Activated T-cell treated with anti-CD3 and anti-CD28 coated beads, Interleukin-2, amount 50 U/mL, for 72 hours (primary cell): ENCODE measurements around the gene C5. TPM values are rescaled to one million over a fixed set of nuclear protein-coding genes. Genes with fewer than 3 reads are reported as not detected.

Experiments used
- ATAC-seq, 2 donors: fragments of 150-1000 bp; cut with Tn5 transposase; replicated peaks in 1 of 2; 2 replicates each; pipeline ENCODE4 v1.10.0; 2021; ENCODE audit warnings: moderate library complexity in 2 of 2, mild to moderate bottlenecking in 1 of 2
- DNase-seq, 2 donors: peaks; one replicate each; pipeline ENCODE4 v3.0.0; 2021 to 2022; ENCODE audit warnings: mixed read lengths in 1 of 2
- H3K27ac Mint-ChIP-seq: one replicate; pipeline ENCODE4 v1.8.0; 2022; ENCODE audit warnings: mild to moderate bottlenecking, moderate library complexity, mixed read lengths
- H3K27me3 Mint-ChIP-seq: one replicate; pipeline ENCODE4 v1.8.0; 2022; ENCODE audit warnings: low read depth, mixed read lengths
- H3K36me3 Mint-ChIP-seq, 2 donors: one replicate each; pipeline ENCODE4 v1.8.0; 2022; ENCODE audit warnings: mixed read lengths in 2 of 2, mild to moderate bottlenecking in 1 of 2; ENCODE audit not compliant: insufficient read depth in 2 of 2
- H3K4me1 Mint-ChIP-seq: one replicate; pipeline ENCODE4 v1.8.0; 2022; ENCODE audit warnings: low read depth, mixed read lengths
- H3K4me3 Mint-ChIP-seq, 2 donors: one replicate each; pipeline ENCODE4 v1.8.0; 2022; ENCODE audit warnings: mild to moderate bottlenecking in 2 of 2, mixed read lengths in 2 of 2, moderate library complexity in 2 of 2
- H3K9me3 Mint-ChIP-seq, 2 donors: one replicate each; pipeline ENCODE4 v1.8.0; 2022; ENCODE audit warnings: mixed read lengths in 2 of 2
- total RNA-seq, 2 donors: library from RNA; stranded (reverse); gene quantifications; one replicate each; pipeline ENCODE4 v1.2.3, GENCODE V29; 2022

The C5 gene
- total RNA-seq, 2 donors from 2014 or later, result 1.9 to 3.5 TPM

- DNase-seq (no peak), ATAC-seq (no peak)
- Mint-ChIP-seq H3K27me3 (no peaks in the 10 kb centered on the region), H3K36me3 (no peaks in the 10 kb centered on the region), H3K9me3 (no peaks in the 10 kb centered on the region), H3K27ac (no peak overlapping the region), H3K4me3 (no peak overlapping the region), H3K4me1 (no peaks in the 10 kb centered on the region)
These were observed 107.7 kb downstream of the C5 start for GRCh38 chr9:120942186-120943001.

DNA sequence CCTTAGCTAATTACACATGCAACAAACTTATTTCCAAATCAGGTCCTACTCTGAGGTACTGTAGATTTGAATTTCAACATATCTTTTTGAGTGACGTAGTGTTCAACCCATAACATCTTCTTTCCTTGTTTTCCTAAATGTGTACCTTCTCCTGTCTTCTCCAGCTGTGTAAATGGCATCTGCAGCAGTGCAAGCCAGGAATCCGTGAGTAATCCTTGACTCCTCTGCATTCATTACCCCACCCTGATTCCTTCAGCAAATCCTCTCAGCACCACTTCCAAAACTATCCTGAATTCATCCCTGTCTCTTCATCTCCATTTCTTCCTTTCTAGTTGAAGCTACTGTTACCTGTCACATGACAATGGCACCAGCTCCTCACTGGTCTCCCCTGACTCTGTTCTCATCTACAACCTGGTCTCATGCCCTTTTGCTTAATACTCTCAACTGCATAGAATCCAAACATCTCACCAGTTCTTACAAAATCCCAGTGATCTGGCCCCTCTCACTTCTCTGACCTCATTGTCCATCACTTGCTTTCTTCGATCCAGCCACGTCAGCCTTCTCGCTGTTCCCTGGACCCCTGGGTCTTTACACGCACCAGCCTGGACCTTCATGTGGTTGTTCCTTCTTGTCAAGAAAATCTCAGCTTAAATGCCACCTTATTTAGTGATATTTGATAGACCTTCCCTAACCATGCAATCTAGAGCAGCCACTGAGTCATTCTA lies 108.9 kb downstream of the C5 start:
- ATAC-seq, result no peak
- no peak overlapping the region for H3K27ac Mint-ChIP-seq

DNA sequence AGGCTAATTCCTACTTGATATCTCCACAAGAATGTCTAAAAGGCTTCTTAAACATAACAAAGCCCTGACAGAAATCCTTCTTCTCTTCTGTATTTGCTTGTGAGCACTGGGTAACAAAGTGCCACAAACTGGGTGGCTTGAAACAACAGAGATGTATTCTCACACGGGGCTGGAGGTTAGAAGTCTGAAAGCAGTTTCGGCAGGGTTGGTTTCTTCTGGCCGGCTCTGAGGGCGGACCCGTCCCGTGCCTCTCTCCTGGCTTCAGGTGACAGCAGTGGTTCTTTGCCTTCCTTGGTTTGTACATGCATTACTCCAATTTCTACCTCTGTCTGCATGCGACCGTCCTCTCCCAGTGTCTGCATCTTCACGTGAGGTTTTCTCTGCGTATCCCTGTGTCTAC lies 109.5 kb downstream of the C5 start:
- Mint-ChIP-seq H3K27ac (no peak overlapping the region), H3K4me1 (peaks cover 18% of the 10 kb centered on the region), H3K4me3 (no peak overlapping the region), H3K9me3 (no peaks in the 10 kb centered on the region), H3K27me3 (no peaks in the 10 kb centered on the region), H3K36me3 (no peaks in the 10 kb centered on the region)
- no peak for DNase-seq
- ATAC-seq, result no peak

More for the DNA sequence above, 108.9 kb downstream of the C5 start:
- DNase-seq, result no peak
- Mint-ChIP-seq H3K36me3 (no peaks in the 10 kb centered on the region), H3K4me1 (peaks cover 12% of the 10 kb centered on the region), H3K9me3 (no peaks in the 10 kb centered on the region), H3K4me3 (no peak overlapping the region), H3K27me3 (no peaks in the 10 kb centered on the region)

DNA sequence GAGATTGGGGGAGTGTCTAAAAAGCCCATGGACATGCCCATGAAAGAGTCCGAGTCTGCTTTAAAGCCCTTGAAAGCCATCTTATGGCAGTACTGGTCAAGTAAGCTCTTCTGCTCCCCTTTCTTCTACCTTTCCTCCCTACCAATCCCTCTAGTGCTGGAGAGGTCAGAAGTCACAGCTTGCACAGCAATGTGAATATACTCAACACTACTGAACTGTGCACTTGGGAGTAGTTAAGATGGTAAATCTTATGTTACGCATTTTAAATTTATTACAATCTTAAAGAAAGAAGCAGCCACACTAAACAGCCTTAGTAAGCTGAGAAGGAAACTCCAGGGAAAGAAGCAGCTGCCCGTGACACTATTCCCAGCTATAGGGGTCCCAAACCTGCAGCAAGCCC lies 111.2 kb downstream of the C5 start:
- H3K4me3 Mint-ChIP-seq, result no peak overlapping the region
- H3K27ac Mint-ChIP-seq, result no peak overlapping the region
- H3K36me3 Mint-ChIP-seq, result no peaks in the 10 kb centered on the region
- H3K9me3 Mint-ChIP-seq, result no peaks in the 10 kb centered on the region
- no peaks in the 10 kb centered on the region for H3K27me3 Mint-ChIP-seq
- ATAC-seq (no peak), DNase-seq (no peak)
- peaks cover 35% of the 10 kb centered on the region for H3K4me1 Mint-ChIP-seq

- Mint-ChIP-seq H3K9me3 (no peaks in the 10 kb centered on the region), H3K27me3 (no peaks in the 10 kb centered on the region), H3K4me1 (peaks cover 48% of the 10 kb centered on the region), H3K4me3 (no peak overlapping the region), H3K36me3 (no peaks in the 10 kb centered on the region), H3K27ac (peak overlapping the region; percentile 35)
- no peak for ATAC-seq
- no peak for DNase-seq
These were observed 112.5 kb downstream of the C5 start for GRCh38 chr9:120937596-120937995.

GRCh38 chr9:120937127-120937526 lies 112.9 kb downstream of the C5 start:
- peaks cover 53% of the 10 kb centered on the region for H3K4me1 Mint-ChIP-seq
- H3K27me3 Mint-ChIP-seq, result no peaks in the 10 kb centered on the region
- no peaks in the 10 kb centered on the region for H3K36me3 Mint-ChIP-seq
- DNase-seq (no peak), ATAC-seq (no peak)
- H3K27ac Mint-ChIP-seq, result peak overlapping the region; percentile 93
- peak overlapping the region in 1 of 2 donors; percentile 84 for H3K4me3 Mint-ChIP-seq
- H3K9me3 Mint-ChIP-seq, result no peaks in the 10 kb centered on the region

GRCh38 chr9:120936764-120937122 lies 113.3 kb downstream of the C5 start:
- no peak for DNase-seq
- ATAC-seq, result no peak
- no peaks in the 10 kb centered on the region for H3K36me3 Mint-ChIP-seq
- H3K27ac Mint-ChIP-seq, result peak overlapping the region; percentile 93
- no peaks in the 10 kb centered on the region for H3K9me3 Mint-ChIP-seq
- peaks cover 56% of the 10 kb centered on the region for H3K4me1 Mint-ChIP-seq
- H3K4me3 Mint-ChIP-seq, result peak overlapping the region; percentile 67 to 84
- H3K27me3 Mint-ChIP-seq, result no peaks in the 10 kb centered on the region

DNA sequence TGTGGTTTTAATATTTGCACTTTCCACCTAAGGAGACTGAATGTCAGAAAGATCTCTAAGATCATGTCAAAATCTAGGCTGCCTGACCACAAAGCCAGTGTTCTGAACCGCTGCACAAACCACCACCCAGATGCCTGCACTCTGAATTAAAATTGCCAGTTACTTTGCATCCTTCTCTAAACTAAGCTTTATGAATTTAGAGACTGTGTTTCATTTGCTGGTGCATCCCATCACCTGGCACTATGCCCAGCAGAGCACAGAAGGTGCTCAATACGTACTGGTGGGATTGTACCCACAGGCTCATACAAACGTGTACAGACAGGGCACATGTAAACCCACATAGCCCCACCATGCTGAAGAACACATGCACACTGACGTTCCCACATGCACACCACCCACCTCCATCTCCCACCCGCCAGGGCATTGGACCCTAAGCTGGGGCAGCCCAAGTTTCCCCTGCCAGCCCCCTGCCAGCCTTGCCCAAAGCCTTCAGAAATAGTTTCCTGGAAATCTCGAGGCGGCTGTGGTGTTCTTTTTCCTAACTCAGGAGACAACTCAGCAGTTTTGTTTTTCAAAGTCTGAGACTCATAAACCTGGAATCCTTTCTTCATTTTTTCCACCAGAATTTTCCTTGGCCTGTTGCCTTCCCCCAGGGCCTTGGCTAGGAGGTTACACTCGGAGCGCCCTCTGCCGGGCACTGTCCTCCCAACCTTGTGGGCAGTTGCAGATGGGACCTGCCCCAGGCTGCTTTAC lies 113.9 kb downstream of the C5 start:
- H3K36me3 Mint-ChIP-seq, result no peaks in the 10 kb centered on the region
- ATAC-seq (peak; percentile 69 to 75), DNase-seq (peak; percentile 91)
- H3K27ac Mint-ChIP-seq, result peak overlapping the region; percentile 93
- H3K4me1 Mint-ChIP-seq, result peaks cover 62% of the 10 kb centered on the region
- peak overlapping the region; percentile 67 to 84 for H3K4me3 Mint-ChIP-seq
- no peaks in the 10 kb centered on the region for H3K27me3 Mint-ChIP-seq
- no peaks in the 10 kb centered on the region for H3K9me3 Mint-ChIP-seq

DNA sequence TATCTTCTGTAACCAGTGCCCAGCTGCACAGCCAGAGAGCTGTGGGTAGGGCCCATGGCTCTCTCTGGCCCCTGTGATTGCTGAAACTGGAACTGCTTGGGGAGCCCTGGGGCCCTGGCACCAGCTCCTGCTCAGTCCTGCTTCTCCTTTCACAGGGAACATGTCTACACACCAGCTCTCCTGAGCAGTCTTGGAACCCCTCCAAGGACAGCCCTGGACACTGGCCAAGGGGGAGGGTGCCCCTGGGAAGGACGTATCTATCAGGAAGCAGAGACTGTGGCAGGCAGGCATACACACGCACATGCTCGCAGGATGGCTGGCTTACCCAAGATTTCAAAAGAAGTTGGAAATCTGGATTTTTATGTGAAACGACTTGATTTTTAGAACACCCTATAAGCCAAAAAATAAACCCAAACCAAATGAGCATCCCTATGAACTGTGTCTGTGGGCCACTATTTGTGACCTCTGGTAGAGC lies 114.7 kb downstream of the C5 start:
- H3K4me1 Mint-ChIP-seq, result peaks cover 70% of the 10 kb centered on the region
- H3K4me3 Mint-ChIP-seq, result peak overlapping the region; percentile 67 to 84
- H3K9me3 Mint-ChIP-seq, result no peaks in the 10 kb centered on the region
- no peak for ATAC-seq
- DNase-seq, result no peak
- no peaks in the 10 kb centered on the region for H3K36me3 Mint-ChIP-seq
- peak overlapping the region; percentile 93 for H3K27ac Mint-ChIP-seq
- no peaks in the 10 kb centered on the region for H3K27me3 Mint-ChIP-seq

DNA sequence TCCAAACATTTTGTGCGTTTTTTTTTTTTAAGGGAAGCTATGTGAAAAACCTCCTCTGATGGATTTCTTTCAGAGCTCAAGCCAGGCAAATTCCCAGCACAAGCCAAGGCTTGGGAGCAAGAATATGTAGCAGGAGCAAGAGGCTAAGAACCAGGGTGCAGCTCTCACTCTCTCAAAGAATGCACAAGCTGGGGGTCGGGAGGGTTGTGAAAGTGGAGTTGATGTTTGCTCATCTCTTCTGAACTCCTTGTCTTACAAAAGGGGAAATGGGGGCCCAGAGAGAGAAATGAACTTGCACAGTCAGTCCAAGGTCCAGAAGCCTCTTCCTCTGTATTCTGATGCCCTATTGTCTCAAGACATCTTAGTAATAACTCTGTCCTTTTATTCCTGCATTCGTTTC lies 115.8 kb downstream of the C5 start:
- no peaks in the 10 kb centered on the region for H3K9me3 Mint-ChIP-seq
- H3K4me3 Mint-ChIP-seq, result peak overlapping the region; percentile 29 to 67
- peak overlapping the region; percentile 96 for H3K27ac Mint-ChIP-seq
- H3K27me3 Mint-ChIP-seq, result no peaks in the 10 kb centered on the region
- no peaks in the 10 kb centered on the region for H3K36me3 Mint-ChIP-seq
- peaks cover 81% of the 10 kb centered on the region for H3K4me1 Mint-ChIP-seq
- no peak for ATAC-seq
- no peak for DNase-seq

- H3K27me3 Mint-ChIP-seq, result no peaks in the 10 kb centered on the region
- H3K36me3 Mint-ChIP-seq, result no peaks in the 10 kb centered on the region
- peak overlapping the region; percentile 96 for H3K27ac Mint-ChIP-seq
- H3K4me3 Mint-ChIP-seq, result peak overlapping the region; percentile 29 to 67
- DNase-seq (no peak), ATAC-seq (no peak)
- peaks cover 83% of the 10 kb centered on the region for H3K4me1 Mint-ChIP-seq
- H3K9me3 Mint-ChIP-seq, result no peaks in the 10 kb centered on the region
These were observed 116.6 kb downstream of the C5 start for GRCh38 chr9:120933310-120934055.

GRCh38 chr9:120932086-120932823 lies 117.8 kb downstream of the C5 start:
- ATAC-seq (peak in 1 of 2 donors; percentile 0), DNase-seq (no peak)
- Mint-ChIP-seq H3K27ac (peak overlapping the region; percentile 96), H3K4me3 (peak overlapping the region; percentile 79 to 88), H3K27me3 (no peaks in the 10 kb centered on the region), H3K36me3 (peaks cover 6 to 7% of the 10 kb centered on the region in 2 donors), H3K4me1 (peaks cover 91% of the 10 kb centered on the region), H3K9me3 (no peaks in the 10 kb centered on the region)
